OCI-LY3 (cell line): ENCODE data around the gene EPN2.

Experiments used
- EZH2phosphoT487 ChIP-seq: fragments of 200-600 bp; shearing (Covaris generic); IDR thresholded peaks from 2 replicates; pipeline ENCODE4 v1.6.1; 2018; ENCODE audit warnings: antibody characterized with exemption, mixed run types, low read depth
- TF ChIP-seq, protein P1 (sequence below): fragments of 200-600, 300-600 bp; sonication (generic); IDR thresholded peaks from 2 replicates; pipeline ENCODE4 v1.5.1; 2014; ENCODE audit warnings: antibody characterized with exemption, low read length, low read depth

DNA sequence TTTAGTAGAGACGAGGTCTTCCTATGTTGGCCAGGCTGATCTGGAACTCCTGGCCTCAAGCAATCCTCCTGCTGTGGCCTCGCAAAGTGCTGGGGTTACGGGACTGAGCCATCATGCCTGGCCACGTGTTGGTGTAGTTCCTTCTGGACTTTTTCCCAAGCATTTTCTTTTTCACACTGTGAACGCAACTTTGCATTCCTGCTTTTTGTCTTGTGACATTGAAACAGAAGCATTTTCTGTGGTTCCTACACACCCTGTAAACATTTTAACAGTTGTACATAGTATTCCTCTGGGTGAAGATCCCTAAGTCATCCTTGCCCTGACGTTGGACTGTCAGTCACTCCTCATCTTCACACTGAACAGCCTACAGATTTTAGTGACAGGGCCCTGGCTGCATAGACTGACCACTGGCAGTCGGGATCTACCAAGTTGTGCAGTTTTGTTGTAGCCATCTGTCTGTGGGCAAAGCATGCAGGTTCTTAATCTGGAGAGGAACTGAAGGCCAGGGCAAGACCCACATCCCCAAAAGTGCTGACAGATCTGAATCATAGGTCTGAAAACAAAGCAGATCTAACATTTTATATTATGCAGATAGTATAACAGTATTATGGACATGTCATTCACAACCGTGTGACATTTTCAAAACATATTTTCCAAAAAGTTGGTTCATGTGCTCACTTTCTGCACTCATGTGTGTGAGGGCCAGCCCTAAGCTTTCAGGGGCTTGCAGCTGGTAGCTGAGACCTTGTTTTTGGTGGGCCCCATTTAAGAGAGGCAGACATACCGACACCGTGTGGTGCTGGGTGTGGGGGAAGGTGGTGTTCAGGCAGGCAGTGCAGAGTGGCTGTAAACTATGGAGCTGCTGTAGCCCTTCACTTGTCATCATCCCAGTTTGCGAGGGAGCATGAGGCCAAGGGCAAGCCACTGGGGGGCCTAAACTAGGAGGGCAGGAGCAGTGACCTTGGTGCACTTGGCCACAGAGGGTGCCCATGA is 59.9 kb downstream of the EPN2 start:
- TF ChIP-seq EZH2phosphoT487, result no peak
- TF ChIP-seq, protein P1, sequence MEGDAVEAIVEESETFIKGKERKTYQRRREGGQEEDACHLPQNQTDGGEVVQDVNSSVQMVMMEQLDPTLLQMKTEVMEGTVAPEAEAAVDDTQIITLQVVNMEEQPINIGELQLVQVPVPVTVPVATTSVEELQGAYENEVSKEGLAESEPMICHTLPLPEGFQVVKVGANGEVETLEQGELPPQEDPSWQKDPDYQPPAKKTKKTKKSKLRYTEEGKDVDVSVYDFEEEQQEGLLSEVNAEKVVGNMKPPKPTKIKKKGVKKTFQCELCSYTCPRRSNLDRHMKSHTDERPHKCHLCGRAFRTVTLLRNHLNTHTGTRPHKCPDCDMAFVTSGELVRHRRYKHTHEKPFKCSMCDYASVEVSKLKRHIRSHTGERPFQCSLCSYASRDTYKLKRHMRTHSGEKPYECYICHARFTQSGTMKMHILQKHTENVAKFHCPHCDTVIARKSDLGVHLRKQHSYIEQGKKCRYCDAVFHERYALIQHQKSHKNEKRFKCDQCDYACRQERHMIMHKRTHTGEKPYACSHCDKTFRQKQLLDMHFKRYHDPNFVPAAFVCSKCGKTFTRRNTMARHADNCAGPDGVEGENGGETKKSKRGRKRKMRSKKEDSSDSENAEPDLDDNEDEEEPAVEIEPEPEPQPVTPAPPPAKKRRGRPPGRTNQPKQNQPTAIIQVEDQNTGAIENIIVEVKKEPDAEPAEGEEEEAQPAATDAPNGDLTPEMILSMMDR, result no peak
